GM10248 (cell line): ENCODE results near the gene CHD2.

Experiments
- CTCF ChIA-PET: fragments of 300-600 bp; sonication (Branson Sonifier 250); formaldehyde crosslinking; extraction: SDS; loops from one replicate; lab custom pipeline; 2021; ENCODE audit warnings: antibody characterized with exemption; lab: Yijun Ruan, JAX
- POLR2A ChIA-PET: fragments of 350-650 bp; sonication (Branson Sonifier 250); formaldehyde crosslinking; extraction: SDS; loops from one replicate; lab custom pipeline; 2020; ENCODE audit warnings: antibody characterized with exemption; lab: Yijun Ruan, JAX
- DNase-seq: peaks from one replicate; pipeline ENCODE4 v3.0.0; 2012; ENCODE audit errors: extremely low spot score
- CTCF ChIP-seq: IDR thresholded peaks from 2 replicates; pipeline ENCODE4 v1.5.1; 2012; ENCODE audit warnings: mild to moderate bottlenecking, low read depth; ENCODE audit errors: extremely low read depth, missing control alignments, control extremely low read depth

CHD2 gene

DNA sequence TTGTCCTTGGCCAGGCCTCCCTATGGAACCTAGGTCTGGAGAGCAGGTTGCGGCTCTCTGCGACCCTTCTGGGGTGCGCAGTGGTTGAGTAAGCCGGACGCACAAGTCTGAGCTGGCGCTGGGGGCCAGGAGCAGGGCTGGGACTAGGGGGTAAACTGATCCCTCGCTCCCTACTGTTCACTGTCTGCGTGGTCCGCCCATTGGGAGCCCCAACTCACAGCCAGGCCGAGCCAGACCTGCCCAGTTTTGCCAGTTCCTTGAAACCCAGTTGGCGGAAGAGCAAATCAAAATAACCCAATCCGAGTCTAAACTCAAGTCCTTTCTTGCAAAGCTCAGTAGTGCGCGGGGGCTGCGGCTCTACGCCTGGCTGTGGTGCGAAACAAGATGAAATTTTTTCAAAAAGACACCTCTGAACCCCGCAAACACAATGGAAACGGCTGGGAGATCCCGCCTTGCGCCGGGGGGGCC lies 171.4 kb downstream of the CHD2 start:
- CTCF ChIA-PET, result interaction anchor here (1.0 to 1.3 kb wide), 2 partner anchors 12 to 16 kb away, joined by 3 to 4 read pairs; no protein-coding TSS in a partner anchor
- no peak for DNase-seq
- POLR2A ChIA-PET, result no interaction called here
- TF ChIP-seq CTCF, result no peak

DNA sequence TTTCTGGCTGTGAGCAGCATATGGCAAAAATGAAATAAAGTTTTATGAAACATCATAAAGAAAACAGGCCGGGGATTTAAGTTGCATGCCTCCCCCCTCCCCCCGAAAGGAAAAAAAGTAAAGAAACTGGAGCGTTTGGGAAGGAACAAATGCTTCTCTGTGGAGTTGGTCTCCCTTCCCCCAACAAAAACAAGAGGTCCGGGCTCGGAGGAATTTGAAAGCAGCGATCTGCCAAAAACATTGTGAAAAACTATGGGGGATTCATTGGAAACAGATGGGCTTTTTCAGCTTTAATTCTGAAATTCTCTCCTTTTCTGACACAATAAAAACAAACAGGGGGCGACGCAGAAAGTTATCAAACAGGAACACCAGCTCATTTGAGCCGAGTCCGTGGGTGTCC lies 171.9 kb downstream of the CHD2 start:
- DNase-seq, result no peak
- CTCF ChIA-PET, result no interaction called here
- no peak for TF ChIP-seq CTCF
- POLR2A ChIA-PET, result no interaction called here

DNA sequence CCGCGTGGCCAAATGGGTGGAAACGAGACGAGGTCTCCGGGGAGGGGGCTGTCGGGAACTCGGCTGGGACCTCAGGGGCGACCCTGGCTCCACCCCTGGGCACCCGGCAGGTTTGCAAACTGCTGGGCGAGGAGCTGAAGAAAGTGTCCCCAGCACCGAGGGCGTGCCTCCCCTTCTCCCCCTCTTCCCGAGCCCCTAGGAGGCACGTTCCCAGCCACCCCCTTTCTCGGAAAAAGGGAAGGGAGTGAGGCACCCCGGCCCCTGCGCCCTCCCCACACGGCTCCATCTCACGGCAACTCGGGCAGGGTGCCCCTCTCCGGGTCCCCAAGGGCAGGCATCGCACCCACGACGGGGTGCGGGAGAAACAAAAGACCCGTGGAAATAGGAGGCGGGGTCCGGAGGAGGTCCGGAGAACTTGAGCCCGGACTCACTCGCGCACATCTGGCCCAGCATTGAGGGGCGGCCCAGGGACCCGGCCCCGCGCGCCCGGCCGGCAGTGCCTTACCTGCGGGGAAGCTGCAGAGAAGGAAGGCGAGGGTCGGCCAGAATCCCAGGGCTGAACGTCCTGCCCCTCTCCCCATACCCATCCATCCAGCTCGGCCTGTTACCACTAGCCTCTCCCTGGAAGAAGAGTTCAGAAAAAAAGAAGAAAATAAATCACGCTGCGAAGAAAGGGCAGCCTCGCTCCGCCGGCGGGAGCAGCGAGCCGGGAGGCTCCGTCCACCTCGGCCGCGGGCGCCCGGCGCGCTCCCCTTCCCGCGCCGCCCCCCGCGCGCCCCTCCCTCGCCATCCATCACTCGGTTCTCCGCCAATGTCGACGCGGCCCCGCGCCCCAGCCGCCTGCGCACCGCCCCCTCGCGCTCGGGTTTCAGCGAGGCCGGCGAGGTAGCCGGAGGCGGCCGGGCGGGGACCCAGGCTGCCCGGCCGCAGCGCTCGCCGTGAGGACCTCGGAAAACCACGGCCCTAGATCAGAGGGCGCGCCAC lies 172.6 kb downstream of the CHD2 start:
- no peak for DNase-seq
- TF ChIP-seq CTCF, result no peak
- CTCF ChIA-PET, result interaction anchor here (1.1 kb wide), 1 partner anchor 15 kb away, joined by 4 read pairs; no protein-coding TSS in a partner anchor
- POLR2A ChIA-PET, result no interaction called here

GRCh38 chr15:93073465-93073952 lies 173.4 kb downstream of the CHD2 start:
- no peak for TF ChIP-seq CTCF
- POLR2A ChIA-PET, result no interaction called here

DNA sequence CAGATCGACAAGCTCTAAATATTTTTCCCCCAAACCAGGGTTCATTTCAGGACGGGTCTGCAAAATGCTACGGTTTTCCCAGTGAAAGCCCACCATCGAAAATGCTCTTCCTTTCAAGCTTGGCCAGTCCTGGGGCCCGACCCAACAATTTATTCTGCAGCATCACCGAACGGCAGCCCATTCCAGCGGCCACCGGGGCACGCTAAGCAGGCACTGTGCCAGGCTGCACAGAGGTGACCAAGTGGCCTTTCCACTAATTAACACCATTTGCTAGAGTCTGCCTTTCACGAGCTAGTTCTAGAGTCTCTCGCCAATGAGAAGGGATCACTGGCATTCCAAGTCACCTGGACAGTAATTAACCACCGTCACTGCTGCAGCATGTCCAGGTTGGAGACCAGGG lies 174.5 kb downstream of the CHD2 start:
- ChIA-PET CTCF (interaction anchor here (0.9 to 1.4 kb wide), 2 partner anchors 8 to 13 kb away, joined by 3 to 6 read pairs; no protein-coding TSS in a partner anchor), POLR2A (no interaction called here)
- DNase-seq, result no peak
- TF ChIP-seq CTCF, result no peak

More at GRCh38 chr15:93073465-93073952, 173.4 kb downstream of the CHD2 start:
- CTCF ChIA-PET, result interaction anchor here (1.1 kb wide), 1 partner anchor 14 kb away, joined by 4 read pairs; no protein-coding TSS in a partner anchor
- no peak for DNase-seq

GRCh38 chr15:93076217-93076616 lies 176.1 kb downstream of the CHD2 start:
- TF ChIP-seq CTCF, result no peak
- DNase-seq, result no peak
- ChIA-PET POLR2A (no interaction called here), CTCF (interaction anchor here (1.2 kb wide), 1 partner anchor 12 kb away, joined by 7 read pairs; the partner anchor contains the start of gene RGMA)
